Measurements from ENCODE around the gene RHOBTB1.

The RHOBTB1 gene

DNA sequence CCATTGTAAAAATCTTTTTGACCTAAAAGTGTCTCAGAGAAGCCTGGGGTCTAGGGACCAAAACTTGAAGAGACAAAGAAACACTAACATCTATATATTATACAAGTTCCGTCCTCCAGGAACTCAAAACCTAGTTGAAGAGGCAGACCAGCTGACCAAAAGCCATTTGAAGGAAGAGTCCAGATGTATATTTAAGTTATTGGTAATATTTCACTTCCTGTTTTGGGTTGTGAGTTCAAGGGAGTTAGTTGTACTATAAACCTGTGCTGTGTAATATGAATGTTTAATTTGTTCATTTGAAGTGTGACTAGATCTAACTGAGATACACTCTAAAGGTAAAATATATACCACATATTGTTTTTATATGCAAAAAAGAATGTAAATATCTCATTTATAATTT lies 120.7 kb downstream of the RHOBTB1 start:
- DNase-seq (ENCODE audit: extremely low read depth in 1 of 2, low read depth in 1 of 2) = no peak

DNA sequence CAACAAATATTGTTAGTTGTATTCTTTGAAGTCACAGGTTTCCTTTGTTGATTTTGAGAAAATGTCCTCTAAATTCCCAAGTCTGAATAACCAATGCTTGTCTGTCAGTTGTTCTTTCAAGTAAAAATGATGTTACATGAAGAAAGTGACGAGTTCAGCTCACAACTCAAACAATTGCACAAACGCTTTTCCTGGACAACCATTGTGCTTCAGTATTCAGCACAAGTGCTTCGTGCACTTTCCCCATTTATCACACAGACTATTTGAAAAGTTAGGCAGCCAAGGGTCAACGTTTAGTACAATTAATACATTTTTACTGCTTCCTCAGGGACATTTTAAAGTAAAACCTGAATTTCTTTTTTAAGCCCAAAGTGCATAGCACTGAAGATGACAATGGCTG lies 121.2 kb downstream of the RHOBTB1 start:
- DNase-seq (ENCODE audit: extremely low read depth in 1 of 2, low read depth in 1 of 2) = no peak

GRCh38 chr10:60821656-60822055 lies 122.3 kb downstream of the RHOBTB1 start:
- DNase-seq (ENCODE audit: extremely low read depth in 1 of 2, low read depth in 1 of 2) = no peak

GRCh38 chr10:60820093-60820754 lies 123.8 kb downstream of the RHOBTB1 start:
- no peak for DNase-seq (ENCODE audit: extremely low read depth in 1 of 2, low read depth in 1 of 2)
